CD4-positive, CD25-positive, alpha-beta regulatory T cell (primary cell): ENCODE measurements around the gene SLC28A1. TPM values are rescaled to one million over a fixed set of nuclear protein-coding genes. Genes with fewer than 3 reads are reported as not detected.
A peak's percentile ranks its signal among the peaks of the same experiment; 100 is the strongest.

ENCODE experiments used
- ATAC-seq, 2 donors: fragments of 150-1000 bp; cut with Tn5 transposase; one replicate each; pipeline ENCODE4 v1.10.0; 2021; ENCODE audit warnings: low read depth in 2 of 2, moderate number of reproducible peaks in 2 of 2, moderate library complexity in 1 of 2
- DNase-seq, 3 donors: peaks; one replicate each; pipeline versions ENCODE4 v3.0.0 to v3.0.0-alpha.2; 2012 to 2022; ENCODE audit warnings: mixed read lengths in 1 of 3
- H3K27ac ChIP-seq: one replicate; pipeline ENCODE4 v1.7.0; 2013; ENCODE audit warnings: mild to moderate bottlenecking, low read length; ENCODE audit not compliant: insufficient read depth, poor library complexity, severe bottlenecking
- H3K27me3 ChIP-seq: one replicate; pipeline ENCODE4 v1.7.0; 2013; ENCODE audit warnings: low read length; ENCODE audit not compliant: control insufficient read depth, insufficient read depth
- H3K36me3 ChIP-seq: one replicate; pipeline ENCODE4 v1.7.0; 2013; ENCODE audit warnings: mild to moderate bottlenecking, low read length, moderate library complexity; ENCODE audit not compliant: control insufficient read depth, insufficient read depth
- H3K4me1 ChIP-seq: 2 replicates; pipeline ENCODE4 v1.7.0; 2013; ENCODE audit warnings: mild to moderate bottlenecking, low read length; ENCODE audit not compliant: insufficient read depth, control insufficient read depth, poor library complexity, severe bottlenecking
- H3K4me3 ChIP-seq: one replicate; pipeline ENCODE4 v1.7.0; 2013; ENCODE audit warnings: low read depth, mild to moderate bottlenecking, low read length, moderate library complexity
- H3K9me3 ChIP-seq, 2 experiments: 1 replicate in 1 of 2; 2 replicates in 1 of 2; pipeline ENCODE4 v1.7.0; 2013; ENCODE audit warnings: low read length in 2 of 2, mild to moderate bottlenecking in 1 of 2, moderate library complexity in 1 of 2; ENCODE audit not compliant: control insufficient read depth in 2 of 2
- H3K27ac Mint-ChIP-seq, 3 donors: one replicate each; pipeline ENCODE4 v1.8.0; 2020 to 2022; ENCODE audit warnings: mild to moderate bottlenecking in 3 of 3, mixed read lengths in 3 of 3, moderate library complexity in 2 of 3
- H3K27me3 Mint-ChIP-seq: one replicate; pipeline ENCODE4 v1.8.0; 2022; ENCODE audit warnings: mild to moderate bottlenecking, mixed read lengths
- H3K36me3 Mint-ChIP-seq: one replicate; pipeline ENCODE4 v1.8.0; 2020; ENCODE audit warnings: mixed read lengths
- H3K4me1 Mint-ChIP-seq, 4 donors: one replicate each; pipeline ENCODE4 v1.8.0; 2020 to 2022; ENCODE audit warnings: mixed read lengths in 4 of 4, mild to moderate bottlenecking in 1 of 4
- H3K4me3 Mint-ChIP-seq, 4 donors: one replicate each; pipeline ENCODE4 v1.8.0; 2020 to 2022; ENCODE audit warnings: mild to moderate bottlenecking in 4 of 4, mixed read lengths in 4 of 4, moderate library complexity in 3 of 4
- H3K9me3 Mint-ChIP-seq, 7 donors: one replicate each; pipeline ENCODE4 v1.8.0; 2020 to 2022; ENCODE audit warnings: mixed read lengths in 7 of 7, mild to moderate bottlenecking in 3 of 7, moderate library complexity in 2 of 7
- polyA plus RNA-seq, 4 donors: library from polyadenylated mRNA; unstranded; fragments of 300-500 nt; fragmentation: Illumina TruSeq; gene quantifications; one replicate each; pipeline ENCODE4 v1.2.3, GENCODE V29; 2021
- total RNA-seq: library from RNA; stranded (reverse); gene quantifications from one replicate; pipeline ENCODE4 v1.2.3, GENCODE V29; 2022

Gene SLC28A1
- total and polyA plus RNA-seq, 5 donors from 2014 or later = not detected

DNA sequence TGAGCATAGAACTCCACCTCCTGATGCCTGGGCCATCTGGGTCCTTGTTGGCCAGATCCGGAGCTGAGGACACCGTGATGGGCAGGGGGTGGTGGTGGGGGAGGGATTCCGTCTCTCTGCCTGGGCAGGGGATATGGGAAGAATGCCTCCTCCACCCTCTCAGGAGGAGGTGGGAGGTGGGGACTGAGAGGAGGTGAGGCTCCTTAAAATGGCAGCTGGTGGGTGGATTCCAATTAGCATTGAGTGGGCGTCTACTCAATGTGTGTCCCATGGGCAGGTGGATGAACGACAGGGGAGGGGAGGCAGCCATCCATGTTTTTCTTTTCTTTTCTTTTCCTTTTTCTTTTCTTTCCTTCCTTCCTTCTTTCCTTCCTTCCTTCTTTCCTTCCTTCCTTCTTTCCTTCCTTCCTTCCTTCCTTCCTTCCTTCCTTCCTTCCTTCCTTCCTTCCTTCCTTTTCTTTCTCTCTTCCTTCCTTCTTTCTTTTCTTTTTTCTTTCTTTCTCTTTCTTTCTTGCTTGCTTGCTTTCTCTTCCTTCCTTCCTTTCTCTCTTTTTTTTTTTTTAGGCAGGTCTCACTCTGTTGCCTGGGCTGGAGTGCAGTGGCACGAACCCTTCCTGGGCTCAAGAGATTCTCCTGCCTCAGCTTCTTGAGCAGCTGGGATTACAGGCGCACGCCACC is 5.0 kb downstream of the SLC28A1 start:
- H3K4me3 ChIP-seq = no peak overlapping the region
- H3K36me3 ChIP-seq = no peaks in the 10 kb centered on the region
- H3K27ac ChIP-seq = no peak overlapping the region
- ATAC-seq = no peak
- DNase-seq = no peak
- H3K9me3 ChIP-seq = no peaks in the 10 kb centered on the region
- Mint-ChIP-seq H3K4me3 (no peak overlapping the region), H3K27me3 (peaks cover 11% of the 10 kb centered on the region), H3K4me1 (no peaks in the 10 kb centered on the region), H3K9me3 (peaks cover 0 to 3% (median 0%) of the 10 kb centered on the region in 7 donors), H3K27ac (peak overlapping the region in 1 of 3 donors; percentile 38), H3K36me3 (no peaks in the 10 kb centered on the region)
- no peaks in the 10 kb centered on the region for H3K4me1 ChIP-seq
- no peaks in the 10 kb centered on the region for H3K27me3 ChIP-seq

DNA sequence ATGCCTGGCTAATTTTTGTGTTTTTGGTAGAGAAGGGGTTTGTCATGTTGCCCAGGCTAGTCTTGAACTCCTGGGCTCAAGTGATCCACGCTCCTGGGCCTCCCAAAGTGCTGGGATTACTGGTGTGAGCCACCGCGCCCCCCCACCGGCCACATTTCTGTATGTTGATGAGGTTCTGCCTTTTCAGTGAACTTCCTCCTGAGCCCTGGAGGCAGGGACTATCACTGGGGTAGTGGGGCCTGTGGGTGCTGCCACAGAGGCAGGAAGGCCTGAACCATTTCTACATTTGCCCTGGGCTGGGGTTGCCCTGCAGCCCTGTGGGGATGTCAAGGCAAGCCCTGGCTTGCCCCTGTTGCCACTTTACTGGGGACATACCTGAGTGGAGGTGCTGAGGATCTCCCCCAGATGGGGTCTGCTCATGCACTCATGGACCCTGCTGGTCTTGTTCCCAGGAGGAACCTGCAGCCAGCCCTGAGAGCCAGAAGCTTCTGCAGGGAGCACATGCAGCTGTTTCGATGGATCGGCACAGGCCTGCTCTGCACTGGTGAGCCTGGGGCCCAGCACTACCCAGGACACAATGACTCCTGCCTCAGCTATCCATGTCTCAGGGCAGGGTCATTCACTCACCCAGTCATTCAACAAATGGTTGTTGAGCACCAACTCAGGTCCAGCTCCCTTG is 5.7 kb downstream of the SLC28A1 start:
- DNase-seq = no peak
- Histone ChIP-seq H3K27ac (no peak overlapping the region), H3K27me3 (no peaks in the 10 kb centered on the region), H3K36me3 (no peaks in the 10 kb centered on the region), H3K4me3 (no peak overlapping the region), H3K4me1 (no peaks in the 10 kb centered on the region), H3K9me3 (no peaks in the 10 kb centered on the region)
- H3K4me1 Mint-ChIP-seq = no peaks in the 10 kb centered on the region
- ATAC-seq = no peak
- H3K27ac Mint-ChIP-seq = no peak overlapping the region
- H3K9me3 Mint-ChIP-seq = peaks cover 0 to 3% (median 0%) of the 10 kb centered on the region in 7 donors
- H3K4me3 Mint-ChIP-seq = no peak overlapping the region
- H3K27me3 Mint-ChIP-seq = peaks cover 11% of the 10 kb centered on the region
- no peaks in the 10 kb centered on the region for H3K36me3 Mint-ChIP-seq

DNA sequence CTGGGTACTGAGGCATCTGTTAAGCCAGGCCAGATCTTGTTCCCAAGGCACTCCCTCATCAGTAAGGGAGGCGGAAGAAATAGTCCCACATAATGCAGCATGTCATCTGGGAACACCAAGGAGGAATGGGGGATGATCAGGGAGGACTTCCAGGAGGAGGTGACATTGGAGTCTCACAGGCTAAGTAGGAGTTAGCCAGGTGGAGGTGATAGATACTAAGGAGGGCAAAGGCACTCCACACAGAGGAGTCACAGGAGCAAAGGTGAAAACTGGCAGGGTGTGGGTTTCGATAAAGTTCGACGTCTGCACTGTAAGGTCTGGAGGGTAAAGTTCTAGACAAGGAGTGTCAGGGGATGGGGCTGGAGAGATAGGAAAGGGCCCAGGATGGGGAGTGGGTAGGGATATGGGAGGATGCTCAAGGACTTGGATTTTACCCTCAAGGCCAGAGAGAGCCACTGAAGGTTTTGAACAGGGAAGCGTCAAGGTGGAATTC is 6.3 kb downstream of the SLC28A1 start:
- no peaks in the 10 kb centered on the region for H3K27me3 ChIP-seq
- peaks cover 0 to 3% (median 0%) of the 10 kb centered on the region in 7 donors for H3K9me3 Mint-ChIP-seq
- no peak overlapping the region for H3K4me3 Mint-ChIP-seq

DNA sequence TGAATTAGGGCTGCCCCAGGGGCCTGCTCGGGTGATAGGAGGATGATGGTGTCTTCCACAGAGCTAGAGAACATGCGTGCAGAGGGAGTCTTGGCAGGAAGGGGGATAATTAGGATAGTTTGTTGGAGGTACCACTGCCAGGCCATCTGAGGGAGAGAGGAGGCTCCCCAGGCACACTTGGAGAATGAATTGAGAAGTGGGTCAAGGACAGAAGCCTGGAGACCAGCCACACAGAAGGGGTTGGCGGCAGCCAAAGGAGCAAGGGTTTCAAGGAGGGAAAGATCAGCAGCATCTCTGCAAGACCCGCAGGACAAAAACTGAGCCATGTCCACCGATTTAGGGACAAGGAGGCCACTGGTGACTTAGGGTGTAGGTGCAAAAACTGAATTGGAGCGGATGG is 6.9 kb downstream of the SLC28A1 start:
- no peaks in the 10 kb centered on the region for H3K4me1 ChIP-seq
- Mint-ChIP-seq H3K4me1 (no peaks in the 10 kb centered on the region), H3K27me3 (peaks cover 15% of the 10 kb centered on the region), H3K36me3 (no peaks in the 10 kb centered on the region), H3K27ac (no peak overlapping the region), H3K4me3 (no peak overlapping the region), H3K9me3 (peaks cover 0 to 3% (median 0%) of the 10 kb centered on the region in 7 donors)
- H3K27ac ChIP-seq = no peak overlapping the region
- H3K36me3 ChIP-seq = no peaks in the 10 kb centered on the region
- H3K9me3 ChIP-seq = no peaks in the 10 kb centered on the region
- H3K4me3 ChIP-seq = no peak overlapping the region
- ATAC-seq (no peak), DNase-seq (no peak)
- no peaks in the 10 kb centered on the region for H3K27me3 ChIP-seq

More for the DNA sequence above, 6.3 kb downstream of the SLC28A1 start:
- H3K4me1 ChIP-seq = no peaks in the 10 kb centered on the region
- no peak overlapping the region for H3K27ac ChIP-seq
- H3K27ac Mint-ChIP-seq = no peak overlapping the region
- H3K4me1 Mint-ChIP-seq = no peaks in the 10 kb centered on the region
- H3K9me3 ChIP-seq = no peaks in the 10 kb centered on the region
- H3K27me3 Mint-ChIP-seq = peaks cover 11% of the 10 kb centered on the region
- no peak overlapping the region for H3K4me3 ChIP-seq
- DNase-seq (no peak), ATAC-seq (no peak)
- no peaks in the 10 kb centered on the region for H3K36me3 ChIP-seq
- no peaks in the 10 kb centered on the region for H3K36me3 Mint-ChIP-seq

DNA sequence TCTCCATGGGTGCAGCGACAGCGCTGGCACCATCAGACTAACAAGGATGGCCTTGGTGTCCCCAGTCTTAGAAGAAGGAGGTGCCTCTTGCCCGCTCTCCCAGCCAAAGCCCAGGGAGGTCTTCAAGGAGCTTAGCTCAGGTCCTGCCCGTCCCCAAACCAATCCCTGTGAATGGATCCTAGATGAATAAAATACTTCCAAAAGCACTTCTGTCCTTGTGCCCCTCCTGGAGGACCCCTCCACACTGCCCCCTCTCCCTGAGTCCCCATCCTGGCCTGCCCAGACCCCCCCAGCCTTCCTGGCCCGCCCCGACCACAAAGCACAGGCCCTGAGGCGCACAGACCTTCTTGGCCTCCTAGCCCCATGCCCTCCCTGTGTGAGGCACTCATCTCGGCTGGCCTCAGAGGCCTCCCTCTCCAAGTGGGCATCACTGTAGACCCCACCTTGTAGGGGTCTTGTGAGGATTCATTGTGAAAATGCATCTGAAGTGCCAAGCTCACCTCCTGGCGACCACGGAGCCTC is 8.4 kb downstream of the SLC28A1 start:
- ATAC-seq = no peak
- H3K4me3 ChIP-seq = no peak overlapping the region
- no peak overlapping the region for H3K27ac ChIP-seq
- H3K36me3 ChIP-seq = no peaks in the 10 kb centered on the region
- H3K27me3 ChIP-seq = no peaks in the 10 kb centered on the region
- Mint-ChIP-seq H3K27ac (no peak overlapping the region), H3K36me3 (no peaks in the 10 kb centered on the region), H3K9me3 (peaks cover 0 to 3% (median 0%) of the 10 kb centered on the region in 7 donors), H3K27me3 (peaks cover 16% of the 10 kb centered on the region), H3K4me3 (no peak overlapping the region), H3K4me1 (no peaks in the 10 kb centered on the region)
- no peaks in the 10 kb centered on the region for H3K9me3 ChIP-seq
- H3K4me1 ChIP-seq = no peaks in the 10 kb centered on the region
- DNase-seq = no peak

DNA sequence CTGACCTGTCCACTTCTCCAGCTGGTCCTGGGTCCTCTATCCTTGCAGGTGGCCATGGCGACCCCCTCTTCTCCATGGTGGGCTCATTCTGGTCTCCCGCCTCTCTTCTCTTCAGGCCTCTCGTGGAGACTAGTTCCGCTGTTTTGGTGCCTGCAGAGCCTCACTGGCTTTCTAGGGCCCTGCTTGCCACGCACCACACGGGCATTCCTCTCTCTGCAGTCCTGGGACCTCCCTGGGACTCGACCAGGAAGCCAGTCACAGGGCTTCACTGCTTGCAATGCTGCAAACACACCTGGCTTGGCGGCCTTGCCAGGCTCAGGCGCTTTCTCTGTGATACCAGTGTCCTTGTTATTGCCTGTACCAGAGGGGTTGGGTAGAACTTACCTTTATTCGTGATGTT is 9.1 kb downstream of the SLC28A1 start:
- Mint-ChIP-seq H3K27me3 (peaks cover 16% of the 10 kb centered on the region), H3K4me1 (no peaks in the 10 kb centered on the region), H3K9me3 (peaks cover 0 to 3% (median 0%) of the 10 kb centered on the region in 7 donors), H3K36me3 (no peaks in the 10 kb centered on the region), H3K4me3 (no peak overlapping the region), H3K27ac (peak overlapping the region in 1 of 3 donors; percentile 66)
- ATAC-seq (no peak), DNase-seq (no peak)
- no peaks in the 10 kb centered on the region for H3K4me1 ChIP-seq
- H3K36me3 ChIP-seq = no peaks in the 10 kb centered on the region
- H3K9me3 ChIP-seq = no peaks in the 10 kb centered on the region
- no peak overlapping the region for H3K27ac ChIP-seq
- no peaks in the 10 kb centered on the region for H3K27me3 ChIP-seq
- H3K4me3 ChIP-seq = no peak overlapping the region

DNA sequence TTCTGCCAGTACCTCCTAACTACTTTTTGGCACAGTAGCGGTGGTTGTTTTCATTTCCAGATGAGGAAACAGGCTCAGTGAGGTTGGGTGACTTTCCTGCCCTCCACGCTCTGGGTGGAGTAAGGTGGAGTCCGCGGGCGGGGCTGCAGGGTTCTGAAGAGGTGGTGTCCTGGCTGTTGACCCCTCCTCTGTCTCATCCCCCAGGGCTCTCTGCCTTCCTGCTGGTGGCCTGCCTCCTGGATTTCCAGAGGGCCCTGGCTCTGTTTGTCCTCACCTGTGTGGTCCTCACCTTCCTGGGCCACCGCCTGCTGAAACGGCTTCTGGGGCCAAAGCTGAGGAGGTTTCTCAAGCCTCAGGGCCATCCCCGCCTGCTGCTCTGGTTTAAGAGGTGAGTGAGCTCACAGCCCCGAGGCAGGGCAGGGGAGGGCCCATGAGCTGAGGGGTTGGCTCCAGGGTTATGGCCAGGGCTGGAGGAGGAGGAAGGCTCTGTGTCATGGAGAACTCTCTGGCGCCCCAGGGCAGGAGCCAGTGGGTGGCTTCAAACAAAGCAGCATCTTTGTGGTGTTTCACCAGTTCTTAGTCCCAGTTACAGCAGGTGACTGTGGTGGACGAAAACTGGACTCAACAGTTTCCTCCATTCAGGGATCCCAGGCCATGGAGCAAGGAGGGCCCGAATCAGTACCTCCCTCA is 10.4 kb downstream of the SLC28A1 start:
- no peaks in the 10 kb centered on the region for H3K4me1 ChIP-seq
- H3K9me3 ChIP-seq = no peaks in the 10 kb centered on the region
- no peaks in the 10 kb centered on the region for H3K27me3 ChIP-seq
- no peaks in the 10 kb centered on the region for H3K36me3 ChIP-seq
- H3K27ac ChIP-seq = no peak overlapping the region
- H3K27ac Mint-ChIP-seq = no peak overlapping the region
- peaks cover 0 to 6% (median 0%) of the 10 kb centered on the region in 7 donors for H3K9me3 Mint-ChIP-seq
- H3K27me3 Mint-ChIP-seq = peaks cover 24% of the 10 kb centered on the region
- ATAC-seq (no peak), DNase-seq (no peak)
- no peaks in the 10 kb centered on the region for H3K36me3 Mint-ChIP-seq
- no peaks in the 10 kb centered on the region for H3K4me1 Mint-ChIP-seq
- H3K4me3 Mint-ChIP-seq = no peak overlapping the region
- H3K4me3 ChIP-seq = no peak overlapping the region
